Measurements from ENCODE around the gene ECM1.

Gene ECM1

GRCh38 chr1:150507912-150508864, at the start of gene ECM1:
ECM1 (plus strand) TSS chr1:150508109; CDS start chr1:150508210, 101 bp downstream.
- DNase-seq (ENCODE audit: low read depth) = no peak

GRCh38 chr1:150464422-150464826, 43.5 kb upstream of the ECM1 start:
- peak; percentile 54 for DNase-seq (ENCODE audit: low read depth)

- no peak for DNase-seq (ENCODE audit: low read depth)
These were observed 40.9 kb upstream of the ECM1 start for GRCh38 chr1:150466964-150467363.

GRCh38 chr1:150469291-150469690, 38.6 kb upstream of the ECM1 start:
- DNase-seq (ENCODE audit: low read depth) = no peak

- no peak for DNase-seq (ENCODE audit: low read depth)
These were observed 35.2 kb upstream of the ECM1 start for GRCh38 chr1:150472601-150473200.

GRCh38 chr1:150473659-150474058, 34.2 kb upstream of the ECM1 start:
- no peak for DNase-seq (ENCODE audit: low read depth)

GRCh38 chr1:150474869-150475268, 33.0 kb upstream of the ECM1 start:
- no peak for DNase-seq (ENCODE audit: low read depth)

GRCh38 chr1:150476754-150477153, 31.2 kb upstream of the ECM1 start:
- DNase-seq (ENCODE audit: low read depth) = no peak

- DNase-seq (ENCODE audit: low read depth) = no peak
These were observed 30.6 kb upstream of the ECM1 start for GRCh38 chr1:150477320-150477719.

- DNase-seq (ENCODE audit: low read depth) = no peak
These were observed 30.2 kb upstream of the ECM1 start for GRCh38 chr1:150477733-150478132.

GRCh38 chr1:150479370-150479769, 28.5 kb upstream of the ECM1 start:
- no peak for DNase-seq (ENCODE audit: low read depth)

GRCh38 chr1:150479927-150480352, 28.0 kb upstream of the ECM1 start:
- DNase-seq (ENCODE audit: low read depth) = no peak

- no peak for DNase-seq (ENCODE audit: low read depth)
These were observed 23.5 kb upstream of the ECM1 start for GRCh38 chr1:150484431-150484830.

- no peak for DNase-seq (ENCODE audit: low read depth)
These were observed 23.0 kb upstream of the ECM1 start for GRCh38 chr1:150484861-150485260.

GRCh38 chr1:150486966-150487762, 20.7 kb upstream of the ECM1 start, which contains the start of gene TARS2:
TARS2 (plus strand) TSS chr1:150487419; CDS start chr1:150487451, 32 bp downstream.
- peak; percentile 90 for DNase-seq (ENCODE audit: low read depth)

GRCh38 chr1:150487763-150488115, 20.2 kb upstream of the ECM1 start:
- no peak for DNase-seq (ENCODE audit: low read depth)

GRCh38 chr1:150493175-150493574, 14.7 kb upstream of the ECM1 start:
- DNase-seq (ENCODE audit: low read depth) = no peak

GRCh38 chr1:150498342-150498741, 9.6 kb upstream of the ECM1 start:
- DNase-seq (ENCODE audit: low read depth) = no peak

GRCh38 chr1:150505431-150505830, 2.5 kb upstream of the ECM1 start:
- DNase-seq (ENCODE audit: low read depth) = no peak

GRCh38 chr1:150508982-150509381, 1.1 kb downstream of the ECM1 start:
- no peak for DNase-seq (ENCODE audit: low read depth)

GRCh38 chr1:150511551-150511950, 3.6 kb downstream of the ECM1 start:
- DNase-seq (ENCODE audit: low read depth) = no peak

- DNase-seq (ENCODE audit: low read depth) = no peak
These were observed 4.2 kb downstream of the ECM1 start for GRCh38 chr1:150511985-150512660.

All from activated T-cell treated with anti-CD3 and anti-CD28 coated beads for 48 hours (primary cell).